NOMO-1 treated with dmso at 0.1 percent for 144 hours (cell line): ENCODE results near the gene GNB1L.

Source experiments
- DNase-seq: peaks from one replicate; lab custom pipeline; 2025; ENCODE audit not compliant: unreplicated experiment; lab: John Stamatoyannopoulos, UW

The GNB1L gene

DNA sequence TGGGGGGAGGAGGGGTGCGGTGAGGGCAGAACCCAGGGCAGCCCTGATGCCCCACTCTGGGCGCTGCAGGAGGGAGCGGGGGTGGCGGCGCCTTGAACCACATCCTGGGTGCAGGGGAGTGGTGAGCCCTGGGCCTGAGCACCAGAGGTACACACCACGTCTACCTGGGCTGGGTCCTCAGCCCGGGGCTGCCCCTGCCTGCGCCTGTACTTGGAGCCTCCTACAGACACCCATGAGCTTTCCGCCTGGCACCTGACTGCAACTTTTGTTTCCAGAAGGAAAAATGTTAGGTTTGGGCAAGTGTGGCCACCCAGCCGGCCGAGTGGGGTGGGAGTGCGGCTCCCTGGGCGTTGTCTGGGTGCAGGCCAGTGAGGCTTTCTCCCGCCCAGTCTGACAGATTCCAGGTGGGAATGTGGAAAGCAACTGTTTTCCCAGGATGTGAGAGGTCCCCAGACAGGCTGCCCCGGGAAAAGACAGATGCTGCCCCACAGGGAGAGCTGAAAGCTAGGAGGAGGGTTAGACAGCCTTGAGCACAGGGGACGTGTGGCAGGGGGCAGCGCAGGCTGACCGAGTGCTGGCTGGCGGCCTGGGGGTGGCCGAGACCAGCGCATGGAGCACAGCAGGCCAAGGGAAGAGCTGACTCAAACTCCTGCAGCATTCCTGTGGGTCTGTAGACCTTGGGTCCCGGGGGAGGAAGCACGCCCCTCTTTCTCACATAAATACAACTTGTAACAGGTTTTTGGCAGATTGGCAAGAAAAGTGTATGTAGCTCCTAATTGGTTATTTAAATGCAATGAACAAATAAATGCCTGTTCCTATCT is 44.1 kb downstream of the GNB1L start:
- DNase-seq = no peak

- DNase-seq = no peak
Observed at GRCh38 chr22:19809741-19810140, 44.9 kb downstream of the GNB1L start.

- DNase-seq = no peak
Observed at GRCh38 chr22:19808873-19809478, 45.7 kb downstream of the GNB1L start.

DNA sequence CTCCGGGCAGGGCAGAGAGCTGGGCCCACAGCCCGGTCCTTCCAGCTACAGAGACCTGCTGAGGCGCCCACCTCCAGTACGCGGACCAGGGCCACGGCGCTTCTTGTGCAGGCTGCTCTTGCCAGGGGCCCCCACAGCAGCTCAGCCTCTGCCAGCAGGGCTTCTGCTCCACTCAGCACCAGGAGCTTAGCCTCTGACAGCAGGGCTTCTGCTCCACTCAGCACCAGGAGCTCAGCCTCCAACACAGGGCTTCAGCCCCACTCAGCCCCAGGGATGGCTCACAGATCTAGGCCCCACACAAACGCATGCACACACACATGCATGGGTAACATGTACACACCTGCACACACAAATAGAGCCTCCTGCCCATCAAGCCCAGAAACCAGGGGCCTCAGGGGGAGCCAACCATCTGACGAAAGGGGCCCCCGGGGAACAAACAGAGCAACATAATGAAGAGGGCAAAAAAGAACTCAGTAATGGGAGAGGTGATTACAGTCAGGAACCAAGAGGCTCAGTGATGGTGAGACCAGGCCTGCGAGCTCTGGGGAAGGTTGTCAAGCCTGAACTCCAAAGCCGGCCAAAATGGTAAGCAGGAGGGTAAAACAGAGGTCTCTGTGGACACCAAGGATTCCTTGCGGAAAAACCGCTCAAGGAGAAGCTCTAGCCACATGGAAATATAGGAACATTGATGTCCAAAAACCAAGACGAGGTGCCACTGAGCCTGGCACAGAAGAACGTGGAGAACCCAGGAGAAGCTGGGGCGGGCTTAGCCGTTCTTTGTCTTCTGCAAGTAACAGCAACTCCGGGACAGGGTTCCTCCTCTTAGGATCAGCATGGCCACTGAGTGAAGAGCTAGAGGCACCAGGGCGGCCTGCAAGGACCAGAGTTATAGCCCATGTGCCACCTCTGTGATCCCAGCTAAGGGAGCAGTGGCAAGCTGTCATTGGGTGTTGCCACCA is 46.5 kb downstream of the GNB1L start:
- DNase-seq = no peak

- DNase-seq = no peak
Observed at GRCh38 chr22:19807161-19807913, 47.3 kb downstream of the GNB1L start.

DNA sequence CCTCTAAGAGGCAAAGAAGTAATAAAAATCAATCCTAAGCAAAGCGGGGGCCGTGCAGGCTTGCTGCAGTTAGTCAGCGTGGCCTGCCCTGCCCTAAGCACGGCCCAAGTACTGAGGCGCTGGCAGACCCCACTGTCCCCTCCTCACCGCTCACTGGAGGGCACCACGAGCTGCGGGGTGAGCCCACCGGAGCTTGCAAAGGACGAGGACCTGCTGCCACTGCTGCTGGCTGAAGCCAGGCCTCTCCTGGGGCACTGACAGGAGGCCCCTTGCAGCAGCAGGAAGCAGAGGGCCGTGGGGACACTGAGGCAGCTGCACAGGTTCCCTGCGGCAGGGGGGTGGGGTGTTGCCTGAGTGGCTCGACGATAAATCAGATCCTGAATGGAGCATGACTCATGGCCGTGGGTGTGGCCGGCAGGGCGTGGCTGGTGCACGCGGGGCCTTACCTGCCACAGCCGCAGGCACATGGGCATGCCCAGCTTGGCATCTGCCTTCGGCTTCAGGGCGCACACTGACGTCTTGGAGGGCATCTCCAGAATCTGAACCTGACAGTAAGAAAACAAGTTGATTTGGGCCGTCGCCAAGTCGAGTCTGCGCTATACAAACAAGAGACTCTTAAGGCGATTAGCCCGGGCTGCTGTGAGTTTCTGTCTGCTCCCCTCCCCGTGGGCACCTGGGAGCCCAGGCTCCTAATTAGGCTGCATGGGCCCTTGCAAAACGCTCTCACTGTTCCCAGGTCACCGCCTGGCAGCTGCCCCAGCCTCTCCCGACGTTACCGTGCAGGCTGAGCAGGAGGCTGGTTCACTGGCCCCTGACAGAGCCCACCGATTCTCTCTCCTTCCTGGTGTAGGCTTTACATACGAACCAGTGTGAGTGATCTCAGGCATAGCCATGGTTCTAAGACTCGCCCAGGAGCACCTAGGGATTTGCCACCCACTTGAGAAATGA is 48.2 kb downstream of the GNB1L start:
- DNase-seq = no peak

DNA sequence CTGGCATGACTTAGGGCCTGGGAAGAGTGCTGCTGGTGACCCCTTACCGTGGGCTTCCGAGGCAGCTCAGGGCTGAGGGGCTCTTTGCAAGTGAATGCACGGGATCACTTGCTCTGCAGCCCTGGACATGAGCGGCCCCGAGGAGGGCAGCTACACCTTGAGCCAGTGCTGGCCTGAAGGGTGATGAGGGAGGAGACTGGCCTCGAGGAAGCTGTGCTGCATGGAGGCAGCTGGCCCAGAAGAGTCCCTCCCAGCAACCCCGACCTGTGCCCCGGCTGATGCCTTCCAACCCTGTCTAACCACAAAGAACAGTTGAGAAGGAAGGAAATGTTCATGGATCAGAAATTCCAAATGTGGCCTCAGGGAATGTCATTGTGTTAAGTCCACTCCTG is 48.9 kb downstream of the GNB1L start:
- DNase-seq = no peak

DNA sequence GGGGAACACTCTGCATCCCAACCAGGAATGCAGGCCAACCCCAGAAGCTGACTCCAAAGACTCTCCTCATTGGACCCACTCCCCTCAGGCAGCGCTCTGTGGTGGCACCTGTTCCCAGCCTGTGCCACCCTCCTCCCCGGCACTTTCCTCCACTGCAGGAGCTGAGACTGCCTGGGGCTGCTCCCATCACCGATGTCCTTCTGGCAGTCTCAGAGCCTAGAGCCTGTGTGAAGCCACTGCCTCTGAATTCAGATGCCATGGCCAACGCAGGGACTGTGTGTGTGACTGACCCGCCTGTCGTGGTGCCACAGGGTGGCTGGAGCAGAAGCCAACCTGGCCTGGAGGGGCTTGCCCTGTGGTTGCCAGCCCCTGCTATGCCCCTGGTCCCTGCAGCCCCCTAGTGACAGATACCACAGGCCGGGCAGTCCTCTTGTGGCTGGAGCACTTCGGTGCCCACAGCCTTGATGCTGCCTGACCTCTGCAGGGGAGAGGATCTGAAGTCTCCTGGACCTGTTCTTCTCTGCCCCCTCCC is 50.9 kb downstream of the GNB1L start:
- DNase-seq = no peak

DNA sequence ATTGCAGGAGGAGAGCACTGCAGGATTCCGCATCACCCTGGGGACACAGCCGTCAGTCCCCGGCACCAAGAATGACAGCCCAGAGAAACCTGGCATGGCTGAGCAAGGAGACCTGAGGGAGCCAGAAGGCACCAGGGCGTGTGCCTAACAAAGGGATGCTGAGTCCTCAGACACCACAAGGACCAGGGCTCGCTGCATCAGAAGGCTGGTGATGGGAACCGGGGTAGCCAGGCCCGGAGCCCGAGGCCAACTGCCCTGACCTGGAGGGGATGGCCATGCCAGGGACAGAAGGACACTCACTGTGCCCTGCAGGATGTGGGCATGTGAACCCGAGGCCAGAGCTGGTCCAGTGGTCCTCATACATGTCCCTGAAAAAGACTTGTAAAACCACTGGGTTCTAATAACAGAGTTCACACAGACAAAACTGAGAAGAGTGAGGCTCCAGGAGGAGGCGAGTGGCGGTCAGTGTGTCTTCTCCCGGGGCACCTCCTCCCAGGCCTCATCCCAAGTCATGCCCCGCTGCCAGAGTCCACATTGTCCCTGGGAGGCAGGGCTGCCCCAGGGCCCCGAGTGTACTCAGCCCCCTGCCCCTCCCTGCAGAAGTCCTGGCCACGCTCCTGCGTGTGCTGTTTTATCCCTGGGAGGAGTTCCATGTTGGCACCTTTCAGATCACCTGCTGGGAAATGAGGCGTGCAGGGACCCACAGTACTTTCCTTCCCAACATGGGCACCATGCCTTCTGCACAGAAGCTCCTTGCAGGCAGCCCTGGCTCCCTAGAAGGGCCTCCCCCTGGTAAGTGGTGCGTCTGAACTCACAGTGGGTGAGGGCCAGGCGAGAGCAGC is 51.6 kb downstream of the GNB1L start:
- DNase-seq = no peak

DNA sequence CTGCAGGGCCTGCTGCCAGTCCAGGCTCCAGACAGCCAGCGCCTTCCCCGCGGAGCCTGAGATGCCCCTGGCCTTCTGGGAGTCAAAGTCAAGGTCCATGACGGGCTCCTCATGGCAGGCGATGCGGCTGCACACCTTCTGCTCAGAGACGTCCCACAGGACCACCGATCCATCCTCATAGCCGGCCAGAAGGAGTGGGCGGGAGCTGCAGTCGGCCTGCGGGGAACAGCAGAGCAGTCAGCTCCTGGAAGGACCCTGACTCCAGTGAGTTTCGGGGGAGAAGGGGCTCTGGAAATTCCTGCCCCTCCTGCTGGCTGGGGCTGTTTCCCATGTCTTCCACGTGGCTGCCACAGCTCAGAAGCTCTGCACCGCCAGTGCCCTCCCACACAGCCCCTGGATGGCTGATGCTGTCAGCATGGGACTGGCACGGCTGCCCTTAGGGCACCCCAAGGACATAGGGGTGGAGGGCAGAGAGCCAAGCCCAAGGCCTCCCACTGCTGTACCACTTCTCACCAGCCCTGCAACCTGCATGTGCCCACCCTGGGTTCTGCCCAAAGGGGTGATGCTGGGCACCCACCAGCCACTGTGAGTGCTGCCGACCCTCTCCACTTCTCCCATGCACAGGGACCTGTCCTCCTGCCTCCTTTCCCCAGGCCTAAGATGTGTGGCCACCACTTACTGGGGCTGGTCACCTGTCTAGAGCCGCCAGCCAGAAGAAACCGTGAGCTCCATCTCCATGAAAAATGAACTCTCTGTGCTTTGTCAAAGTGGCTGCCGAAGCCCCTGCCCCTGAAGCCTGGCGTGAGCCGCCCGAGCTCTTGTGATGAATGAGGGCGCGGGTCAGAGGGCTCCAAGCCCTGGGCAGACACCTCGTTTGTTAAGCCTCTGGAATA is 52.4 kb downstream of the GNB1L start:
- no peak for DNase-seq

DNA sequence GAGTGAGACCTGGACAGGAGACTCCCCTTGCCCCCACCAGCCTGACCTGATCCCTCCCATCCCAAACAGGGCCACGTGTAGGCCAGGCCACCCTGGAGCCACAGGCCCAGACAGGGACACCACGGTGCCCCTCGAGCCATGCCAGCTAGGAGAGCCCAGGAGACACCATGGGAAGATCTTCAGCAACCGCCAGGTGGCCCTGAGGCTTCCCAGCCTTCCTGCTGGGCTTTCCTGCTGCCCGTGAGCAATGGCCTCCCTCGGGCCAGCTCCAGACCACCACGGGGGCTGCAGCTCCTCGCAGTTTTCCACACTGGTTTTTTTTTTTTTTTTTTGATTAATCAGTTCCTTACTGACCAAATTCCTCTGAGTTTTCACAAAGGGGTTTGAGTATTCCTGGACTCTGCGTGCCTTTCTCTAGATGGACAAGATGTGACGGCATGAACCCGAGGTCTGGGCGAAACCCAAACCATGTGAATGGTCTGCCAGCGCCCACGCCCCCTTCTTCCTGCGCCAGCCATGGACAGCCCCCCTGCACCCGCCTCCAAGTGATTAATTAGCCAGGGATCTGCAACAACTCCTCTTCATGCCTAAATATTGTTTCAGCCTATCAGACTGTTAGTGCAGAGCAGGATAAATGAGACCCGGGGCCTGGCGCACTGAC is 53.2 kb downstream of the GNB1L start:
- DNase-seq = no peak

DNA sequence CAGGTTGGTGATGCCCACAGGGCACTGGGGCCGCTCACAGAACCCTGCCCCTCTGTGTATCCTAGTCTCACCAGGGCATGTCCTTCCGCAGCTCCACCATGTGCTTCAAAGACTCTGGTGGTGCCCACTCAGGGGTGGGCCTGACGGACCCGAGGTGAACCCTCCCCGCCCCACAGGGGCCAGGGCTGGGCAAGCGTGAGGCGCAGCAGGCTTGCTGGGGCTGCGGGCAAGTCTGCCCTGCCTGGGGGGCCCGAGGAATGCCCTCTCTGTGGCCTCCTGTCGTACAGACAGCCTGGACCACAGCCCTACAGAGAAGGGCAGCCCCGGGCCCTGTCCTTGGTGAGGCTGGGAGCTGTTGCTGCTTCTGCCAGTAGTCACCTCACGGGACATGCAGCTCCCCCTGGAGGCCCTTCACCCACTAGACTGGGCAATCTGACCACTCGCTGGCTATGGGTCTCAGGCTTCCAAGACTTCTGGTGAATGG is 53.9 kb downstream of the GNB1L start:
- DNase-seq = no peak

GRCh38 chr22:19800306-19800705 is 54.4 kb downstream of the GNB1L start:
- DNase-seq = no peak

GRCh38 chr22:19799322-19800190 is 55.1 kb downstream of the GNB1L start:
- DNase-seq = no peak

- DNase-seq = no peak
Observed at GRCh38 chr22:19798891-19799293, 55.8 kb downstream of the GNB1L start.
